OCI-LY1 (cell line): Measurements from ENCODE around the gene IGSF22.

Experiments
- H2AFZ ChIP-seq: fragments of 200-600 bp; sonication (generic), shearing (Covaris generic); 2 replicates; pipeline ENCODE4 v1.6.0; 2014; ENCODE audit warnings: antibody characterized with exemption, mild to moderate bottlenecking, low read length
- H3F3A ChIP-seq: fragments of 200-600 bp; sonication (generic), shearing (Covaris generic); 2 replicates; pipeline ENCODE4 v1.6.0; 2014; ENCODE audit warnings: mild to moderate bottlenecking, antibody characterized with exemption, low read length, moderate library complexity; ENCODE audit not compliant: insufficient read depth
- H3K27ac ChIP-seq: fragments of 200-600 bp; sonication (generic); 2 replicates; pipeline ENCODE4 v1.5.1; 2014; ENCODE audit warnings: low read length, mixed run types, mild to moderate bottlenecking, low read depth; ENCODE audit not compliant: poor library complexity, severe bottlenecking
- H3K27me3 ChIP-seq: fragments of 200-600 bp; sonication (generic); 2 replicates; pipeline ENCODE4 v1.6.0; 2014; ENCODE audit warnings: antibody characterized with exemption, mild to moderate bottlenecking, low read length, moderate library complexity; ENCODE audit not compliant: insufficient read depth
- H3K36me3 ChIP-seq: fragments of 200-600 bp; sonication (generic); 2 replicates; pipeline ENCODE4 v1.6.1; 2014; ENCODE audit warnings: mild to moderate bottlenecking, antibody characterized with exemption, low read length, moderate library complexity, mixed read lengths; ENCODE audit not compliant: insufficient read depth
- H3K4me1 ChIP-seq: fragments of 200-600 bp; sonication (generic); 2 replicates; pipeline ENCODE4 v1.5.1; 2014; ENCODE audit warnings: mild to moderate bottlenecking, low read length, moderate library complexity; ENCODE audit not compliant: insufficient read depth, severe bottlenecking
- H3K4me2 ChIP-seq: fragments of 200-600 bp; sonication (generic), shearing (Covaris generic); 2 replicates; pipeline ENCODE4 v1.6.1; 2014; ENCODE audit warnings: low read length
- H3K4me3 ChIP-seq: fragments of 200-600 bp; sonication (generic); 2 replicates; pipeline ENCODE4 v1.5.1; 2014; ENCODE audit warnings: low read length, low read depth, mild to moderate bottlenecking, mixed read lengths; ENCODE audit not compliant: poor library complexity, severe bottlenecking
- H3K79me2 ChIP-seq: fragments of 200-600 bp; shearing (Covaris generic); 2 replicates; pipeline ENCODE4 v1.6.1; 2016; ENCODE audit warnings: mixed run types, low read length, mixed read lengths; ENCODE audit not compliant: insufficient read depth
- H3K9ac ChIP-seq: fragments of 200-600 bp; sonication (generic), shearing (Covaris generic); 2 replicates; pipeline ENCODE4 v1.6.1; 2014; ENCODE audit warnings: mild to moderate bottlenecking, low read length, mixed read lengths
- H3K9me2 ChIP-seq: fragments of 200-600 bp; sonication (generic), shearing (Covaris generic); 2 replicates; pipeline ENCODE4 v1.6.1; 2014; ENCODE audit warnings: low read depth, mild to moderate bottlenecking, low read length, mixed read lengths
- H3K9me3 ChIP-seq: fragments of 200-600 bp; shearing (Covaris generic); 2 replicates; pipeline ENCODE4 v1.6.1; 2014; ENCODE audit warnings: low read length, mixed read lengths
- H4K20me1 ChIP-seq: fragments of 200-600 bp; sonication (generic), shearing (Covaris generic); 2 replicates; pipeline ENCODE4 v1.6.0; 2016; ENCODE audit warnings: mild to moderate bottlenecking, low read length; ENCODE audit not compliant: insufficient read depth
- EZH2 ChIP-seq: fragments of 200-600 bp; sonication (generic), shearing (Covaris generic); IDR thresholded peaks from 2 replicates; pipeline ENCODE4 v1.8.0; 2017; ENCODE audit warnings: borderline replicate concordance, mixed run types, mild to moderate bottlenecking, antibody characterized with exemption, low read length, moderate library complexity, mixed read lengths
- TF ChIP-seq, protein P1 (sequence below): fragments of 200-600 bp; sonication (generic), shearing (Covaris generic); IDR thresholded peaks from 2 replicates; pipeline ENCODE4 v1.5.1; 2017; ENCODE audit warnings: mild to moderate bottlenecking, antibody characterized with exemption, low read length, moderate library complexity, mixed read lengths

Gene IGSF22

GRCh38 chr11:18720091-18720807 lies 5.7 kb downstream of the IGSF22 start:
- peaks cover 9% of the 10 kb centered on the region for H3K4me1 ChIP-seq
- no peak overlapping the region for H3K27ac ChIP-seq
- H3K4me2 ChIP-seq = no peak overlapping the region
- no peak overlapping the region for H3K9ac ChIP-seq
- no peaks in the 10 kb centered on the region for H3K27me3 ChIP-seq
- no peaks in the 10 kb centered on the region for H4K20me1 ChIP-seq
- no peak for TF ChIP-seq EZH2
- H3K79me2 ChIP-seq = no peaks in the 10 kb centered on the region
- H3K36me3 ChIP-seq = no peaks in the 10 kb centered on the region
- no peaks in the 10 kb centered on the region for H3K9me2 ChIP-seq
- H3K9me3 ChIP-seq = no peaks in the 10 kb centered on the region
- no peak overlapping the region for H3K4me3 ChIP-seq
- H2AFZ ChIP-seq = no peak overlapping the region
- H3F3A ChIP-seq = no peaks in the 10 kb centered on the region

GRCh38 chr11:18715476-18715875 lies 10.5 kb downstream of the IGSF22 start:
- Histone ChIP-seq H3K79me2 (no peaks in the 10 kb centered on the region), H3K4me2 (no peak overlapping the region), H3K27me3 (no peaks in the 10 kb centered on the region), H3K9me2 (no peaks in the 10 kb centered on the region), H3F3A (no peaks in the 10 kb centered on the region), H3K9me3 (no peaks in the 10 kb centered on the region), H3K9ac (no peak overlapping the region), H2AFZ (no peak overlapping the region), H3K4me1 (no peaks in the 10 kb centered on the region), H4K20me1 (no peaks in the 10 kb centered on the region), H3K4me3 (no peak overlapping the region), H3K27ac (no peak overlapping the region), H3K36me3 (no peaks in the 10 kb centered on the region)
- no peak for TF ChIP-seq EZH2
- TF ChIP-seq, protein P1, sequence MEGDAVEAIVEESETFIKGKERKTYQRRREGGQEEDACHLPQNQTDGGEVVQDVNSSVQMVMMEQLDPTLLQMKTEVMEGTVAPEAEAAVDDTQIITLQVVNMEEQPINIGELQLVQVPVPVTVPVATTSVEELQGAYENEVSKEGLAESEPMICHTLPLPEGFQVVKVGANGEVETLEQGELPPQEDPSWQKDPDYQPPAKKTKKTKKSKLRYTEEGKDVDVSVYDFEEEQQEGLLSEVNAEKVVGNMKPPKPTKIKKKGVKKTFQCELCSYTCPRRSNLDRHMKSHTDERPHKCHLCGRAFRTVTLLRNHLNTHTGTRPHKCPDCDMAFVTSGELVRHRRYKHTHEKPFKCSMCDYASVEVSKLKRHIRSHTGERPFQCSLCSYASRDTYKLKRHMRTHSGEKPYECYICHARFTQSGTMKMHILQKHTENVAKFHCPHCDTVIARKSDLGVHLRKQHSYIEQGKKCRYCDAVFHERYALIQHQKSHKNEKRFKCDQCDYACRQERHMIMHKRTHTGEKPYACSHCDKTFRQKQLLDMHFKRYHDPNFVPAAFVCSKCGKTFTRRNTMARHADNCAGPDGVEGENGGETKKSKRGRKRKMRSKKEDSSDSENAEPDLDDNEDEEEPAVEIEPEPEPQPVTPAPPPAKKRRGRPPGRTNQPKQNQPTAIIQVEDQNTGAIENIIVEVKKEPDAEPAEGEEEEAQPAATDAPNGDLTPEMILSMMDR = no peak

- Histone ChIP-seq H3K9me3 (no peaks in the 10 kb centered on the region), H3K4me1 (no peaks in the 10 kb centered on the region), H3K9ac (no peak overlapping the region), H3K9me2 (no peaks in the 10 kb centered on the region), H3K27ac (no peak overlapping the region), H3K36me3 (no peaks in the 10 kb centered on the region), H4K20me1 (no peaks in the 10 kb centered on the region), H2AFZ (no peak overlapping the region), H3K27me3 (0 out of 2 replicates have a peak, but pooled peaks cover 5% of the 10 kb centered on the region), H3F3A (no peaks in the 10 kb centered on the region), H3K4me3 (no peak overlapping the region), H3K79me2 (no peaks in the 10 kb centered on the region), H3K4me2 (no peak overlapping the region)
- TF ChIP-seq EZH2 = no peak
- TF ChIP-seq, protein P1 = no peak
These were observed 11.6 kb downstream of the IGSF22 start for GRCh38 chr11:18714443-18714780.
